Measurements from ENCODE around the gene PSME3IP1.

PSME3IP1 gene

DNA sequence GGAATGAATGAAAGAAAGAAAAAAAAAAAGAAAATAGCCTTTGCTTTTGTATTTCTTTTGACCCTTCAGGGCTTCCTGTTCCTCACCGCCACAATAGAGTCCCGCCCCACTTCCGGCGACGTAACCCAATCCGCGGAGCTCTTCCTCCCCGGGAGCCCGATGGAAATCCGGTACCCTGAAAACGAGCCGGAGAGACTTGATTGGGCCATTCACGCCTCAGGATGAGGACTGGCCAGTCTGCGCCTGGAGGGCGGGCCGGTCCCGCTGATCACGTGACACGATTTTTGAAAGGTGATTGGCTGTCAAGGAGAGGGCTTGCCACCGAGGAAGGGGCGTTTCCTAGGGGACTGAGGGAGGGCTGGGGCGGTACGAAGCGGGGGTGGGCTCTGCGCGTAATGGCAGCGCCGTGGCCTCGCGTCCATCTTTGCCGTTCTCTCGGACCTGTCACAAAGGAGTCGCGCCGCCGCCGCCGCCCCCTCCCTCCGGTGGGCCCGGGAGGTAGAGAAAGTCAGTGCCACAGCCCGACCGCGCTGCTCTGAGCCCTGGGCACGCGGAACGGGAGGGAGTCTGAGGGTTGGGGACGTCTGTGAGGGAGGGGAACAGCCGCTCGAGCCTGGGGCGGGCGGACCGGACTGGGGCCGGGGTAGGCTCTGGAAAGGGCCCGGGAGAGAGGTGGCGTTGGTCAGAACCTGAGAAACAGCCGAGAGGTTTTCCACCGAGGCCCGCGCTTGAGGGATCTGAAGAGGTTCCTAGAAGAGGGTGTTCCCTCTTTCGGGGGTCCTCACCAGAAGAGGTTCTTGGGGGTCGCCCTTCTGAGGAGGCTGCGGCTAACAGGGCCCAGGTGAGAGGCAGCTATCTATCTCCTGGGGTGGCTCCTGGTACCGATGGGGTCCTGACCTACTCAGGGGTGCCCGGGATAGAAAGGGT is at the start of gene PSME3IP1, which contains the start of gene RSPRY1 (continued):
- TF ChIP-seq, protein P1, sequence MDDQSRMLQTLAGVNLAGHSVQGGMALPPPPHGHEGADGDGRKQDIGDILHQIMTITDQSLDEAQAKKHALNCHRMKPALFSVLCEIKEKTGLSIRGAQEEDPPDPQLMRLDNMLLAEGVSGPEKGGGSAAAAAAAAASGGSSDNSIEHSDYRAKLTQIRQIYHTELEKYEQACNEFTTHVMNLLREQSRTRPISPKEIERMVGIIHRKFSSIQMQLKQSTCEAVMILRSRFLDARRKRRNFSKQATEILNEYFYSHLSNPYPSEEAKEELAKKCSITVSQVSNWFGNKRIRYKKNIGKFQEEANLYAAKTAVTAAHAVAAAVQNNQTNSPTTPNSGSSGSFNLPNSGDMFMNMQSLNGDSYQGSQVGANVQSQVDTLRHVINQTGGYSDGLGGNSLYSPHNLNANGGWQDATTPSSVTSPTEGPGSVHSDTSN (CRISPR knock-in tag; IDR thresholded peaks at IDR 0.05): no peak
- TF ChIP-seq ZFP69B (tag by site-specific recombination; IDR thresholded peaks at IDR 0.05): peak; percentile 92
- TF ChIP-seq ZNF501 (tag by site-specific recombination; IDR thresholded peaks at IDR 0.05): 0 out of 2 replicates have a peak, but pooled peaks have one; percentile 33
- no peak for TF ChIP-seq ZNF140 (tag by site-specific recombination; IDR thresholded peaks at IDR 0.05)
- TF ChIP-seq, protein P2, sequence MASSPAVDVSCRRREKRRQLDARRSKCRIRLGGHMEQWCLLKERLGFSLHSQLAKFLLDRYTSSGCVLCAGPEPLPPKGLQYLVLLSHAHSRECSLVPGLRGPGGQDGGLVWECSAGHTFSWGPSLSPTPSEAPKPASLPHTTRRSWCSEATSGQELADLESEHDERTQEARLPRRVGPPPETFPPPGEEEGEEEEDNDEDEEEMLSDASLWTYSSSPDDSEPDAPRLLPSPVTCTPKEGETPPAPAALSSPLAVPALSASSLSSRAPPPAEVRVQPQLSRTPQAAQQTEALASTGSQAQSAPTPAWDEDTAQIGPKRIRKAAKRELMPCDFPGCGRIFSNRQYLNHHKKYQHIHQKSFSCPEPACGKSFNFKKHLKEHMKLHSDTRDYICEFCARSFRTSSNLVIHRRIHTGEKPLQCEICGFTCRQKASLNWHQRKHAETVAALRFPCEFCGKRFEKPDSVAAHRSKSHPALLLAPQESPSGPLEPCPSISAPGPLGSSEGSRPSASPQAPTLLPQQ (tag by site-specific recombination; IDR thresholded peaks at IDR 0.05): peak; percentile 95
- no peak for TF ChIP-seq ZNF114 (tag by site-specific recombination; IDR thresholded peaks at IDR 0.05)
- peak; percentile 78 for TF ChIP-seq EGR2 (tag by site-specific recombination; IDR thresholded peaks at IDR 0.05; ENCODE audit: low read depth)
- TF ChIP-seq SCRT1 (tag by site-specific recombination; IDR thresholded peaks at IDR 0.05; ENCODE audit: borderline replicate concordance): no peak
- TF ChIP-seq ZNF629 (tag by site-specific recombination; IDR thresholded peaks at IDR 0.05): peak; percentile 60
- TF ChIP-seq, protein P3, sequence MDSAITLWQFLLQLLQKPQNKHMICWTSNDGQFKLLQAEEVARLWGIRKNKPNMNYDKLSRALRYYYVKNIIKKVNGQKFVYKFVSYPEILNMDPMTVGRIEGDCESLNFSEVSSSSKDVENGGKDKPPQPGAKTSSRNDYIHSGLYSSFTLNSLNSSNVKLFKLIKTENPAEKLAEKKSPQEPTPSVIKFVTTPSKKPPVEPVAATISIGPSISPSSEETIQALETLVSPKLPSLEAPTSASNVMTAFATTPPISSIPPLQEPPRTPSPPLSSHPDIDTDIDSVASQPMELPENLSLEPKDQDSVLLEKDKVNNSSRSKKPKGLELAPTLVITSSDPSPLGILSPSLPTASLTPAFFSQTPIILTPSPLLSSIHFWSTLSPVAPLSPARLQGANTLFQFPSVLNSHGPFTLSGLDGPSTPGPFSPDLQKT (IDR thresholded peaks at IDR 0.05; ENCODE audit: borderline replicate concordance, low read depth, low read length): 0 out of 2 replicates have a peak, but pooled peaks have one; percentile 26
- peak; percentile 82 for TF ChIP-seq KLF16 (tag by site-specific recombination; IDR thresholded peaks at IDR 0.05)
- TF ChIP-seq KLF1 (tag by site-specific recombination; IDR thresholded peaks at IDR 0.05): peak; percentile 70
- TF ChIP-seq ZNF473 (tag by site-specific recombination; IDR thresholded peaks at IDR 0.05): no peak
- no peak for TF ChIP-seq ZNF19 (tag by site-specific recombination; IDR thresholded peaks at IDR 0.05; ENCODE audit: low read depth)
- TF ChIP-seq, protein P4, sequence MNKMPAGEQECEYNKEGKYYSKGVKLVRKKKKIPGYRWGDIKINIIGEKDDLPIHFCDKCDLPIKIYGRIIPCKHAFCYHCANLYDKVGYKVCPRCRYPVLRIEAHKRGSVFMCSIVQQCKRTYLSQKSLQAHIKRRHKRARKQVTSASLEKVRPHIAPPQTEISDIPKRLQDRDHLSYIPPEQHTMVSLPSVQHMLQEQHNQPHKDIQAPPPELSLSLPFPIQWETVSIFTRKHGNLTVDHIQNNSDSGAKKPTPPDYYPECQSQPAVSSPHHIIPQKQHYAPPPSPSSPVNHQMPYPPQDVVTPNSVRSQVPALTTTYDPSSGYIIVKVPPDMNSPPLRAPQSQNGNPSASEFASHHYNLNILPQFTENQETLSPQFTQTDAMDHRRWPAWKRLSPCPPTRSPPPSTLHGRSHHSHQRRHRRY (tag by site-specific recombination; IDR thresholded peaks at IDR 0.05): no peak
- TF ChIP-seq GLIS1 (tag by site-specific recombination; IDR thresholded peaks at IDR 0.05): peak; percentile 39; the same call in 1 of the 2 replicates
- peak; percentile 84 for TF ChIP-seq KLF10 (tag by site-specific recombination; IDR thresholded peaks at IDR 0.05)
- no peak for TF ChIP-seq ZNF555 (tag by site-specific recombination; conservative IDR thresholded peaks at IDR 0.05)
- TF ChIP-seq, protein P5, sequence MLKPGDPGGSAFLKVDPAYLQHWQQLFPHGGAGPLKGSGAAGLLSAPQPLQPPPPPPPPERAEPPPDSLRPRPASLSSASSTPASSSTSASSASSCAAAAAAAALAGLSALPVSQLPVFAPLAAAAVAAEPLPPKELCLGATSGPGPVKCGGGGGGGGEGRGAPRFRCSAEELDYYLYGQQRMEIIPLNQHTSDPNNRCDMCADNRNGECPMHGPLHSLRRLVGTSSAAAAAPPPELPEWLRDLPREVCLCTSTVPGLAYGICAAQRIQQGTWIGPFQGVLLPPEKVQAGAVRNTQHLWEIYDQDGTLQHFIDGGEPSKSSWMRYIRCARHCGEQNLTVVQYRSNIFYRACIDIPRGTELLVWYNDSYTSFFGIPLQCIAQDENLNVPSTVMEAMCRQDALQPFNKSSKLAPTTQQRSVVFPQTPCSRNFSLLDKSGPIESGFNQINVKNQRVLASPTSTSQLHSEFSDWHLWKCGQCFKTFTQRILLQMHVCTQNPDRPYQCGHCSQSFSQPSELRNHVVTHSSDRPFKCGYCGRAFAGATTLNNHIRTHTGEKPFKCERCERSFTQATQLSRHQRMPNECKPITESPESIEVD (tag by site-specific recombination; IDR thresholded peaks at IDR 0.05): no peak
- no peak for TF ChIP-seq ZNF658 (tag by site-specific recombination; IDR thresholded peaks at IDR 0.05)
- TF ChIP-seq ZNF544 (tag by site-specific recombination; IDR thresholded peaks at IDR 0.05): no peak
- TF ChIP-seq ZNF664 (tag by site-specific recombination; IDR thresholded peaks at IDR 0.05): no peak
- TF ChIP-seq ZNF514 (tag by site-specific recombination; IDR thresholded peaks at IDR 0.05): no peak
- no peak for TF ChIP-seq HOXA7 (CRISPR knock-in tag; IDR thresholded peaks at IDR 0.05; ENCODE audit: borderline replicate concordance)
- TF ChIP-seq ZNF426 (tag by site-specific recombination; IDR thresholded peaks at IDR 0.05): no peak
- no peak for TF ChIP-seq ZNF138 (tag by site-specific recombination; IDR thresholded peaks at IDR 0.05; ENCODE audit: borderline replicate concordance)
- no peak for TF ChIP-seq ZNF433 (tag by site-specific recombination; IDR thresholded peaks at IDR 0.05; ENCODE audit: low read depth)
- TF ChIP-seq, protein P6, sequence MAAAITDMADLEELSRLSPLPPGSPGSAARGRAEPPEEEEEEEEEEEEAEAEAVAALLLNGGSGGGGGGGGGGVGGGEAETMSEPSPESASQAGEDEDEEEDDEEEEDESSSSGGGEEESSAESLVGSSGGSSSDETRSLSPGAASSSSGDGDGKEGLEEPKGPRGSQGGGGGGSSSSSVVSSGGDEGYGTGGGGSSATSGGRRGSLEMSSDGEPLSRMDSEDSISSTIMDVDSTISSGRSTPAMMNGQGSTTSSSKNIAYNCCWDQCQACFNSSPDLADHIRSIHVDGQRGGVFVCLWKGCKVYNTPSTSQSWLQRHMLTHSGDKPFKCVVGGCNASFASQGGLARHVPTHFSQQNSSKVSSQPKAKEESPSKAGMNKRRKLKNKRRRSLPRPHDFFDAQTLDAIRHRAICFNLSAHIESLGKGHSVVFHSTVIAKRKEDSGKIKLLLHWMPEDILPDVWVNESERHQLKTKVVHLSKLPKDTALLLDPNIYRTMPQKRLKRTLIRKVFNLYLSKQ (tag by site-specific recombination; IDR thresholded peaks at IDR 0.05; ENCODE audit: borderline replicate concordance): no peak
- TF ChIP-seq SP3 (tag by site-specific recombination; IDR thresholded peaks at IDR 0.05): peak; percentile 97
- TF ChIP-seq ZNF624 (tag by site-specific recombination; IDR thresholded peaks at IDR 0.05): no peak
- no peak for TF ChIP-seq ZNF830 (tag by site-specific recombination; IDR thresholded peaks at IDR 0.05; ENCODE audit: low read depth)

All from HEK293 (cell line).